HEK293 (cell line): ENCODE results near the gene PALB2.
A peak's percentile ranks its signal among the peaks of the same experiment; 100 is the strongest.
"Not testable (repeated sequence)": the region's sequence is repeated elsewhere in the genome, so short reads cannot be mapped to it uniquely, and the experiment has no call there.

Experiments
- CTCF ChIA-PET: fragments of 350-600 bp; formaldehyde crosslinking; extraction: SDS; loops from one replicate; lab custom pipeline; 2021; ENCODE audit warnings: antibody characterized with exemption; lab: Yijun Ruan, JAX
- POLR2A ChIA-PET: fragments of 300-600 bp; formaldehyde crosslinking; extraction: SDS; loops from one replicate; lab custom pipeline; 2020; ENCODE audit warnings: antibody characterized with exemption, inconsistent platforms; lab: Yijun Ruan, JAX
- H3K27ac ChIP-seq: fragments of 200-500 bp; sonication (Bioruptor generic); 2 replicates; pipeline ENCODE4 v1.5.1; 2014; ENCODE audit warnings: low read depth, low read length, control low read depth, inconsistent platforms; ENCODE audit errors: extremely low read depth
- H3K36me3 ChIP-seq, 2 experiments: fragments of 200-500 bp in 1 of 2; sonication (Bioruptor generic) in 1 of 2; 1 replicate in 1 of 2; 2 replicates in 1 of 2; pipeline ENCODE4 v1.5.1; 2014 to 2017; ENCODE audit warnings: inconsistent platforms in 2 of 2, low read length in 2 of 2; ENCODE audit not compliant: control insufficient read depth in 2 of 2, insufficient read depth in 1 of 2
- H3K4me1 ChIP-seq: fragments of 200-500 bp; sonication (Bioruptor generic); 2 replicates; pipeline ENCODE4 v1.5.1; 2014; ENCODE audit warnings: mild to moderate bottlenecking, low read length, inconsistent platforms; ENCODE audit not compliant: control insufficient read depth, insufficient read depth
- H3K4me3 ChIP-seq: 2 replicates; pipeline ENCODE4 v1.5.1; 2011; ENCODE audit warnings: low read depth, mild to moderate bottlenecking, control low read depth, low read length, moderate library complexity
- H3K9me3 ChIP-seq: fragments of 200-500 bp; sonication (Bioruptor generic); 2 replicates; pipeline ENCODE4 v1.5.1; 2014; ENCODE audit warnings: low read depth, low read length, inconsistent platforms; ENCODE audit not compliant: control insufficient read depth, insufficient read depth
- FEZF1 ChIP-seq: fragments of 450-650 bp; formaldehyde crosslinking; IDR thresholded peaks from 2 replicates; pipeline ENCODE4 v1.5.1; 2016; ENCODE audit warnings: missing biosample characterization, missing genetic modification characterization
- GFI1B ChIP-seq: fragments of 450-650 bp; formaldehyde crosslinking; IDR thresholded peaks from 2 replicates; pipeline ENCODE4 v1.5.1; 2016; ENCODE audit warnings: missing biosample characterization, missing genetic modification characterization
- GLIS2 ChIP-seq: fragments of 450-650 bp; formaldehyde crosslinking; IDR thresholded peaks from 2 replicates; pipeline ENCODE4 v1.5.1; 2016; ENCODE audit warnings: missing biosample characterization, missing genetic modification characterization
- REPIN1 ChIP-seq: fragments of 450-650 bp; formaldehyde crosslinking; IDR thresholded peaks from 2 replicates; pipeline ENCODE4 v1.5.1; 2017; ENCODE audit warnings: missing biosample characterization, missing genetic modification characterization, low read depth
- SALL2 ChIP-seq: fragments of 450-650 bp; formaldehyde crosslinking; IDR thresholded peaks from 2 replicates; pipeline ENCODE4 v1.5.0; 2017; ENCODE audit warnings: missing biosample characterization, mild to moderate bottlenecking, missing genetic modification characterization, borderline replicate concordance
- ZBTB10 ChIP-seq: fragments of 450-650 bp; formaldehyde crosslinking; IDR thresholded peaks from 2 replicates; pipeline ENCODE4 v1.5.1; 2016; ENCODE audit warnings: missing biosample characterization, missing genetic modification characterization
- ZBTB20 ChIP-seq: fragments of 450-650 bp; formaldehyde crosslinking; IDR thresholded peaks from 2 replicates; pipeline ENCODE4 v1.5.1; 2016; ENCODE audit warnings: missing biosample characterization, missing genetic modification characterization
- ZNF133 ChIP-seq: fragments of 450-650 bp; formaldehyde crosslinking; IDR thresholded peaks from 2 replicates; pipeline ENCODE4 v1.5.1; 2016; ENCODE audit warnings: missing biosample characterization, missing genetic modification characterization
- ZNF146 ChIP-seq: fragments of 450-650 bp; formaldehyde crosslinking; IDR thresholded peaks from 2 replicates; pipeline ENCODE4 v1.5.1; 2016; ENCODE audit warnings: missing biosample characterization, missing genetic modification characterization
- ZNF155 ChIP-seq: fragments of 450-650 bp; formaldehyde crosslinking; IDR thresholded peaks from 2 replicates; pipeline ENCODE4 v1.5.1; 2016; ENCODE audit warnings: missing biosample characterization, missing genetic modification characterization
- ZNF157 ChIP-seq: fragments of 450-650 bp; formaldehyde crosslinking; IDR thresholded peaks from 2 replicates; pipeline ENCODE4 v1.5.1; 2016; ENCODE audit warnings: missing biosample characterization, missing genetic modification characterization
- ZNF23 ChIP-seq: fragments of 450-650 bp; formaldehyde crosslinking; IDR thresholded peaks from 2 replicates; pipeline ENCODE4 v1.5.1; 2016; ENCODE audit warnings: missing biosample characterization, missing genetic modification characterization, borderline replicate concordance
- ZNF239 ChIP-seq: fragments of 450-650 bp; formaldehyde crosslinking; IDR thresholded peaks from 2 replicates; pipeline ENCODE4 v1.5.1; 2016; ENCODE audit warnings: missing biosample characterization, missing genetic modification characterization
- ZNF302 ChIP-seq: fragments of 450-650 bp; formaldehyde crosslinking; IDR thresholded peaks from 2 replicates; pipeline ENCODE4 v1.5.1; 2016; ENCODE audit warnings: missing biosample characterization, missing genetic modification characterization, low read depth
- ZNF362 ChIP-seq: fragments of 450-650 bp; formaldehyde crosslinking; IDR thresholded peaks from 2 replicates; pipeline ENCODE4 v1.5.1; 2016; ENCODE audit warnings: missing biosample characterization, missing genetic modification characterization
- ZNF37A ChIP-seq: fragments of 450-650 bp; IDR thresholded peaks from 2 replicates; pipeline ENCODE4 v1.5.1; 2018; ENCODE audit warnings: missing biosample characterization, missing genetic modification characterization
- ZNF488 ChIP-seq: fragments of 450-650 bp; formaldehyde crosslinking; IDR thresholded peaks from 2 replicates; pipeline ENCODE4 v1.5.1; 2016; ENCODE audit warnings: missing biosample characterization, missing genetic modification characterization
- ZNF518A ChIP-seq: fragments of 450-650 bp; formaldehyde crosslinking; conservative IDR thresholded peaks from 2 replicates; pipeline ENCODE4 v1.5.1; 2016; ENCODE audit warnings: low read depth, missing biosample characterization, missing genetic modification characterization
- ZNF544 ChIP-seq: fragments of 450-650 bp; formaldehyde crosslinking; IDR thresholded peaks from 2 replicates; pipeline ENCODE4 v1.5.0; 2017; ENCODE audit warnings: missing biosample characterization, missing genetic modification characterization
- ZNF610 ChIP-seq: fragments of 450-650 bp; formaldehyde crosslinking; IDR thresholded peaks from 2 replicates; pipeline ENCODE4 v1.5.1; 2016; ENCODE audit warnings: missing biosample characterization, missing genetic modification characterization, borderline replicate concordance
- ZNF701 ChIP-seq: fragments of 450-650 bp; formaldehyde crosslinking; IDR thresholded peaks from 2 replicates; pipeline ENCODE4 v1.5.1; 2016; ENCODE audit warnings: missing biosample characterization, missing genetic modification characterization

The PALB2 gene

GRCh38 chr16:23631874-23632273 is 9.2 kb downstream of the PALB2 start:
- CTCF ChIA-PET: not testable (repeated sequence)

GRCh38 chr16:23629516-23629915 is 11.6 kb downstream of the PALB2 start:
- Histone ChIP-seq H3K36me3 (peaks cover 50 to 76% of the 10 kb centered on the region in 2 experiments), H3K9me3 (no peaks in the 10 kb centered on the region), H3K4me1 (no peaks in the 10 kb centered on the region), H3K27ac (no peak overlapping the region), H3K4me3 (no peak overlapping the region)
- ChIA-PET POLR2A (interaction anchor here (0.6 kb wide), 1 partner anchor 22 kb away, joined by 3 read pairs; no protein-coding TSS in a partner anchor), CTCF (interaction anchor here (2.3 kb wide), 1 partner anchor 33 kb away, joined by 5 read pairs; no protein-coding TSS in a partner anchor)
- TF ChIP-seq SALL2 (tag by site-specific recombination): no peak
- no peak for TF ChIP-seq GFI1B (tag by site-specific recombination)
- no peak for TF ChIP-seq ZNF23 (tag by site-specific recombination)
- TF ChIP-seq ZBTB20: no peak
- TF ChIP-seq ZNF701 (tag by site-specific recombination): no peak
- TF ChIP-seq ZNF133 (tag by site-specific recombination): no peak
- no peak for TF ChIP-seq ZNF362 (tag by site-specific recombination)
- no peak for TF ChIP-seq ZNF302 (tag by site-specific recombination)
- TF ChIP-seq ZNF518A (tag by site-specific recombination): no peak
- no peak for TF ChIP-seq ZNF37A (tag by site-specific recombination)
- no peak for TF ChIP-seq REPIN1 (tag by site-specific recombination)
- no peak for TF ChIP-seq ZNF544 (tag by site-specific recombination)
- TF ChIP-seq ZNF155 (tag by site-specific recombination): no peak
- TF ChIP-seq FEZF1: no peak
- TF ChIP-seq ZNF157 (tag by site-specific recombination): no peak
- TF ChIP-seq ZBTB10 (tag by site-specific recombination): no peak
- TF ChIP-seq ZNF488 (tag by site-specific recombination): no peak
- TF ChIP-seq ZNF239 (tag by site-specific recombination): no peak
- no peak for TF ChIP-seq GLIS2 (tag by site-specific recombination)
- no peak for TF ChIP-seq ZNF610

More at GRCh38 chr16:23631874-23632273, 9.2 kb downstream of the PALB2 start:
- H3K4me1 ChIP-seq, H3K4me3 ChIP-seq, H3K27ac ChIP-seq, POLR2A ChIA-PET, H3K9me3 ChIP-seq: not testable (repeated sequence)
- TF ChIP-seq ZNF146 (tag by site-specific recombination): peak; percentile 85
- H3K36me3 ChIP-seq: peaks cover 42 to 76% of the 10 kb centered on the region in 2 experiments
